ENCODE results near the gene GJD4.

Gene GJD4

GRCh38 chr10:35579726-35580422 lies 25.3 kb upstream of the GJD4 start:
- no peak for DNase-seq

DNA sequence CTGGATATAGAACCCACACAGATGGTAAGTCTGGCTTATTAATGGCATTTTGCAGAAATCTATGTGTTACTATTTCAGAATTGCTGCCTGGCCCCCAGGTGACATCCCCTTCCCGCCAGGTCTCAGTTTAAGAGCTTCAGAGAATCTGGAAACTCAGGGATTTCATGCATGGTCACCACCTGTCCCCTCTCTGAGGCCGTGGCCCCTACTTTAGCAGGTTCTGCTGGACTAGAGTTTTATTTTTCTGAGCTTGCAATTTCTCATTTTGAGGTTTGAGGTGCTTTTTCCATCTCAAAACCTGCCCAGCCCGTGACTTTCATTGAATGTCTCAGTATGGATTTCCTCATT lies 24.7 kb upstream of the GJD4 start:
- no peak for DNase-seq

- no peak for DNase-seq
These were observed 23.5 kb upstream of the GJD4 start for GRCh38 chr10:35581655-35582054.

GRCh38 chr10:35584946-35585345 lies 20.2 kb upstream of the GJD4 start:
- no peak for DNase-seq

DNA sequence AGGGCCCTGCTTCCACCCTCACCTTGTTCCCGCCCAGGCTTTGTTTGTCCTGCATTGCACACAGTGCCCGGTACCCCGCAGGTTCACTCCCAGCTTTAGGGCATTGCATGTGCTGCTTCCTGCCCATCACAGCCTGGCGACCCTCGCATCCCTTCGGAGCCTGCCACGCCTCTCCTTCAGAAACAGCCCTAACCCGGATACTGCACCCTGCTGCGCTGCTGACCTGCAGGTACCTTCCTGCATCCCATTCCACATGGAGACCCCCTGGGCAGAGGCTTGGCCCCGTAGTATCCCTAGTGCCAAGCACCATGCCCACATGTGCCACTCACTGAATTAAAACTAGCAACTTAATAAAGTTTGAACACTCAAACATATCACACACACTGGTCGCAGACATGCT lies 19.8 kb upstream of the GJD4 start:
- DNase-seq = no peak

GRCh38 chr10:35585903-35586535 lies 19.1 kb upstream of the GJD4 start:
- no peak for DNase-seq

DNA sequence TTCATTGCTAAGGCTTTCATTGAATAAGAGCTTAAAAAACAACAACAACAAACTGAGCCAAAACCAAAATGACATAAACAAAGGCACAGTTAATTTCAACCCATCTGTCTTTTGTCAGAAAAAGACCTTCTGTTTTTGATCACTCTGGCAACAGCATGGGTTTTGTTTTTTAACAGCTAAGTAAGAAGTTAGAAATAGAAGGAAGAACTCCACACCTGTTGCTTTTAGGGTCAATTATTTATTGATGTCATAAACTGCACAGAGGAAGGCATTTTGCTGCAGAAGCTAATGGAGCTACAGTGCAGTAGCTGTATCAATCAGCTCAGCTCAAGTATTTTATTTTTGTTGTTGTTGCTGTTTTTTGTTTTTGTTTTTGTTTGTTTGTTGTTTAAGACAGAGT lies 16.3 kb upstream of the GJD4 start:
- DNase-seq = no peak

DNA sequence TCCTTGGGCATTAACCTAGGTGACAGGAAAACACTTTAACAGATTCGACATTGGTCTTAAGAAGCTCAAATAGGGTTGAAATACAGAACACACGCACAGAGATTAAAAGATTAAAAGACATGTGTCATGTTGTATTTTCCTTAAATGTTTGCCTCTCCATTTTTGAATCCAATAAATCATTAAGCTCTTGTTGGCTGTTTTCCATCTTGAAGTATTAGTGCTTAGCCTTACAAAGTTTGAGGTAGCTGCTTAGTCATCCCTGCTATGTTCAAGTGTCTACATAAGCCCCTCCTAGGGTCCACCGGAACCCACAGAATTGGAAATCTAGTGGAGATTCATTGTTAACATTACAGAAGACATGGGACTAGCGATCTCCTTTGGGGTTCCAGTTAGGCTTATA lies 12.7 kb upstream of the GJD4 start:
- DNase-seq = no peak

GRCh38 chr10:35594115-35595079 lies 10.7 kb upstream of the GJD4 start:
- DNase-seq = no peak

GRCh38 chr10:35595106-35595505 lies 10.0 kb upstream of the GJD4 start:
- no peak for DNase-seq

DNA sequence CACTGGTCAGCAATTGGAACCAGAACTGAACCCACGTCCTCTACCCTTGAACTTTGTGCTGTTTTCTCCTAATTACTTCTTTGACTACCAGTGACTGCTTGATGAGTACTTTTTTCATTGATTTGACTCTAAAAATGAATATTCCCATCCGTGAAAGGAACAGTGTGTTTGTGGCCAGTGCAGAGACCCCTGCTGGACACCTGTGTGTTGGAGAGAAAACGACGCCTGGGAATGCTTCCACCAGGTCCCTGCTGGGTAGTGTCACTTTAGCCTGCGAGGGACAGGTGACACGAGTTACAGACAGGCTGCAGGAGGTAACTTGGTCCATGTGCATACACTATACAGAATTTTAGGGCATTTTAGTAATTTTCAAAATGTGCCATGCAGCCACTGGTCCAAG lies 6.8 kb upstream of the GJD4 start:
- no peak for DNase-seq

- DNase-seq = no peak
These were observed 4.9 kb upstream of the GJD4 start for GRCh38 chr10:35600193-35600592.

DNA sequence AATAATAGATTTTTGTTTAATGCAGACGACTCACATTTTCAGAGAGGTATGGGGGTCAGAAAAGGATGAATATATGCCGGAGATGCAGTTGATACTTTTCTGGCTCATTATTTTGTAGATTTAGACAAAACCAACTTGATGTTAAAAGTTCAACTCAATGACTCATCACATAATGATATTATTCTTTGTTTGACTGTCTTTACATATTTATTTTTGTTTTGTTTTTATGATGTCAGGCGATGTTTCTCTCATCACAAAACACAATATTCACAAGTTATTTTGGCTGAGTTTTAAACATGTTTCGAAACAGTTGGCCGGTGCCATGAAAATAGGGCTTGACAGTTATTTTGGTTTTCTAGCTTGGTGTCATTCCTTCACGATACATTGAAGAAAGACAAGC lies 1.3 kb downstream of the GJD4 start:
- no peak for DNase-seq

- DNase-seq = no peak
These were observed 2.6 kb downstream of the GJD4 start for GRCh38 chr10:35607475-35608327.

GRCh38 chr10:35608328-35608672 lies 3.2 kb downstream of the GJD4 start:
- DNase-seq = no peak

DNA sequence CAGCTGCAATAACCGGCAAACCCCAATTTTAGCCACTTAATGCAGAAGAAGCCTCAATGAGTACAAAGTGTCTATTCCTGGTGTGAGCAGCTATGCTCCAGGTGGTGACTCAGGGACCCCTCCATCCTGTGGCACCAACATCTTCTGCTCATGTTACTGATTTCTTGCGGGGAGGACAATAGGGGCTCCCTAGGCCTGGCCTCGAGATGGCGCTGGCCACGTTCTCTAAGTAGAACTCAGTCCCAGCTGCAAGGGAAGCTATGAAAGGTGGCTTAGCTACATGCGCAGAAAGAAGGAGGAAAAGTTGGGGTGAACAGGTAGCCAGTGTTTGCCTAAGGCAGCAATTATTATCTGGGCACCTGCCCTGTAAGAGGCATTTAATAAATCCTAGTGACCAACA lies 6.6 kb downstream of the GJD4 start:
- DNase-seq = no peak

DNA sequence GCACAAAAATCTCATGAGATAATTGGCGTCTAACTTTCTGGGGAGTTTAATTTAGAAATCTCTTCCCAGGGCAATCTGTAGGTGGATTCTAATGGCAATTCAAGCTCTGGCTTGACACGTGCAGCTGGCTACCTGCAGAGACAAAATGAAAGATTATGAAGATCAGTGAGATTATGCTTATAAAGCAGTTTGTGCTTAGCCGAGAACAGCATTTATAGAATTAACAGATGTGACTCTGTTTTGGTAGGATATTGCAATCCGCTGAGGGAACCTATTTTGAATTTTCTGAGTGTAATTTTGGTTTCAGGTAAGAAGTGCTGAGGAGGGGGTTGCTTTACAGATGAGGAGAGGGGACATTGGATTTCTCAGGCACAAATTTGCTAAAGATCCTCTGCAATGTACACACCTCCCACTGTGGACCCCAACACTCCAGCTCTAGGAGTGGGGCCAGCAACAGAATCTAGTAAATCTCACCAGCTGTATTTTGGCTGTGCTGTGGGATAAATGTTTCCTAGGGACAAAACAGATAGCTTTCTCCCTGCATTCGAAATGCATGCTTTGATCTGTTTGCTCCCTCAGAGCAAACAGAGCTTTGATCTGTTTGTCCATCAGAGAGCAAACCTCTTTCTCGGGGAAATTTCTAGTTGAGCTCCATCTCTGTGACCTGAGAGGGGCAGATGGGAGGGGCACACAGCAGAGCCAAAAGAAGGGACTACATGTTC lies 7.4 kb downstream of the GJD4 start:
- DNase-seq = no peak

DNA sequence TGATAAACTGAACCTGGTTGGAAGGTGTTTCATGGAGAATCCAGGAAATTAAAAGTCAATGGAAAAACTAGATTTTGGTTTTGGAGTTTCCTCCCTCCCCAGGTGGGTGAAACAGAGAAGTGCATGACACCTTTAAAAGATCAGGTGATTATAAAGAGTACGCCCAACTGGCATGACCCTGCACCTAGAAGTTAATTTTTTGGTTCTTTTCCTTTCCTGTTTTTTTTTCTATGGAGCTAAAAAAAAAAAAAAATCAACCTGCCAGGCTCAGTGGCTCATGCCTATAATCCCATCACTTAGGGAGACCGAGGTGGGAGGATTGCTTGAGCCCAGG lies 7.9 kb downstream of the GJD4 start:
- DNase-seq = no peak

GRCh38 chr10:35613597-35614226 lies 8.6 kb downstream of the GJD4 start:
- DNase-seq = no peak

GRCh38 chr10:35614312-35614711 lies 9.2 kb downstream of the GJD4 start:
- no peak for DNase-seq

DNA sequence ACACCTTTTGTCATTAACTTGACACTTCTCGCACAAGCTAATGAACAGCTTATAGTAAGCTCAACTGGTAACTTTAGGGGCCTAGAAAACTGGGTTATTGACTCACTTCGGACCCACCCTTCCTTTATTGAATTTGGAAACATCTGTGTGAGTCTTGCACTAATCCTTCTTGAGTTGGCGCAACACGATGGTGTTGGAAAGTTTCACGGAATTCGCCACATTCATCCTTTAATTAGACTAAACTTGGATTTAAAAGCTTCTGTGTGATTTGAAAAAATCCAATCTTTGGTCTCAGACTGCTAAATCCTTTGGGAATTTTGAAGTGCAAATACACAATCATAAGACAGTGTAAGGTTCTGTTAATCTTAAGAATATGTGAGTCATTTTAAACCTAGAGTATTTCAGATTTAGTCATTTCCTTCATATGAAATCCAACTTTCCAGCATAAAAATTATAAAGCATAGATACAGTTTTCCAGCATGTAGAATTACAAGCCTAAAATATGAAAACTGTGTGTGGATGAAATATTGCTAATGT lies 21.9 kb downstream of the GJD4 start:
- no peak for DNase-seq

GRCh38 chr10:35631404-35631803 lies 26.3 kb downstream of the GJD4 start:
- DNase-seq = no peak
